Subcutaneous adipose tissue (tissue), 4 donors: ENCODE results near the gene POPDC2. TPM values are rescaled to one million over a fixed set of nuclear protein-coding genes. Genes with fewer than 3 reads are reported as not detected.

Experiments
- CTCF ChIP-seq: fragments of 450-650 bp; IDR thresholded peaks from one replicate; pipeline ENCODE4 v1.5.1; 2016; ENCODE audit warnings: low read depth, mild to moderate bottlenecking, control low read depth, antibody characterized with exemption, moderate library complexity
- total RNA-seq, 4 donors: library from RNA; depleted of rRNA; stranded (reverse); fragments of >200 nt; gene quantifications; one replicate each; pipeline ENCODE4 v1.1.0, GENCODE V29; 2016

The POPDC2 gene
- total RNA-seq, 4 donors from 2014 or later = 1.3 to 2.9 (median 1.8) TPM

GRCh38 chr3:119664370-119664769, 4.0 kb upstream of the POPDC2 start:
- TF ChIP-seq CTCF = no peak

GRCh38 chr3:119663885-119664284, 3.5 kb upstream of the POPDC2 start:
- no peak for TF ChIP-seq CTCF

GRCh38 chr3:119662604-119663373, 2.4 kb upstream of the POPDC2 start:
- TF ChIP-seq CTCF = no peak

- TF ChIP-seq CTCF = no peak
These were observed 640 bp downstream of the POPDC2 start for GRCh38 chr3:119659606-119660291.

- TF ChIP-seq CTCF = no peak
These were observed 1.4 kb downstream of the POPDC2 start for GRCh38 chr3:119658994-119659393.

GRCh38 chr3:119657887-119658702, 2.3 kb downstream of the POPDC2 start:
- TF ChIP-seq CTCF = no peak

- no peak for TF ChIP-seq CTCF
These were observed 6.5 kb downstream of the POPDC2 start for GRCh38 chr3:119653876-119654275.
